ENCODE data around the gene PMVK. TPM values are rescaled to one million over a fixed set of nuclear protein-coding genes. Genes with fewer than 3 reads are reported as not detected.

PMVK gene
- total RNA-seq (2021; fragmentation: NEBNext Ultra II Directional; extraction: Animal tissue kit (Norgen Biotek cat#: 25700)), result 26.5 and 30.5 TPM in 2 replicates
- polyA plus RNA-seq (2011; rRNA removed), result 23.8 and 36.8 TPM in 2 replicates
- polyA plus RNA-seq (2011; cell fraction: cytosol; rRNA removed), result 48.2 TPM
- 27.9 TPM for polyA plus RNA-seq (2011; cell fraction: nucleus; rRNA removed)
- polyA plus RNA-seq (2012, experiment 1 of 2), result 30.7 to 53.6 TPM (median 51.4 TPM) in 4 replicates
- 26.4 TPM for polyA plus RNA-seq (2012, experiment 2 of 2)
- 18.8 TPM for polyA plus RNA-seq (2013, experiment 1 of 2)
- polyA plus RNA-seq (2013, experiment 2 of 2), result 21.2 TPM
- polyA minus RNA-seq (2011; rRNA and poly(A)+ RNA removed), result 11.3 and 12.9 TPM in 2 replicates
- 14.0 TPM for polyA minus RNA-seq (2011; cell fraction: cytosol; rRNA and poly(A)+ RNA removed)
- 8.5 TPM for polyA minus RNA-seq (2011; cell fraction: nucleus; rRNA and poly(A)+ RNA removed)
- long read RNA-seq, experiment 1, transcript PMVK-201 (5 exons, 1,280 nt), result major isoform, 12 of 28 reads
- long read RNA-seq, experiment 1, partial matches to known transcripts, result 11 of 28 reads
- long read RNA-seq, experiment 1, other reads (novel, unspliced or antisense), result 5 of 28 reads
- long read RNA-seq, experiment 2, transcript PMVK-201 (5 exons, 1,280 nt), result major isoform, 119 of 133 reads
- long read RNA-seq, experiment 2, partial matches to known transcripts, result 5 of 133 reads
- long read RNA-seq, experiment 2, other reads (novel, unspliced or antisense), result 9 of 133 reads

DNA sequence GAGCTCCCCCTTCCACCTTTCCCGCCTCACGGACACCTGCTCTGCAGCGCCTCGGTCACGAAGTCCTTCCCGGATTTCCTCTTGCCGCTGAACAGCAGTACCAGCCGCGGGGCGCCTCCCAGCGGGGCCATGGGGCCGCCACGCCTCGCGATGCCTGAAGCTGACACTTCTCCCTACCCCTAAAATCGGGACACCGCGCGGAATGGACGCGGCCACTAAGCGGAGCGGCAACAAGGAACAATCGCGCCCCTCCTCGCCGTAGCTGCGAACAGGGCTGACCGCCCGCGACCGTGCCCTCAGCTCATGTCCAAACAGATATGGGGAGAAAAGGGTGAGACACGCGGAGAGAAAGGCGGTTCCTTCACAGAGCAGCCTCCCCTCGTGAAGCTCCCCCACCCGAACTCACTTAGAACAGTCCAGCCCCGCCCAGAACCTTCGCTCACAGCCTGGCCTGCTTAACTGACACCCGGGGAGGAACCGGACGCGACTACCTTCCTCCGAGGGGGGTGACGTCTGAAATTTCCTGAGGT lies at the start of gene PMVK:
Gene PMVK (minus strand): TSS at position 165 of the 530 bp plus-strand sequence. CDS start 34 bp downstream, at position 131.
- Histone ChIP-seq H2BK15ac (ENCODE audit: low read length) (peak within 1 kb of the TSS; percentile 99), H4K5ac (ENCODE audit: insufficient read length, low read depth, low read length) (peak within 1 kb of the TSS; percentile 99), H3K23ac (ENCODE audit: insufficient read length) (no peak within 1 kb of the TSS), H3K14ac (ENCODE audit: insufficient read length) (no peak within 1 kb of the TSS), H2BK5ac (ENCODE audit: low read depth, low read length) (peak within 1 kb of the TSS; percentile 100), H3K18ac (ENCODE audit: extremely low read depth, low read length) (peak within 1 kb of the TSS; percentile 100), H3K27me3 (replicated peaks in 1 of 4; ENCODE audit: control insufficient read depth in 3 of 4, extremely low read depth in 1 of 4, insufficient read depth in 3 of 4, low read length in 3 of 4) (no peaks in the 10 kb centered on the region), H3K4me1 (replicated peaks in 1 of 4; ENCODE audit: control insufficient read depth in 3 of 4, insufficient read depth in 4 of 4, low read length in 3 of 4) (peaks cover 4 to 9% (median 7%) of the 10 kb centered on the region in 4 experiments; a peak in 6 of 7 replicates), H3K36me3 (ENCODE audit: control insufficient read depth in 2 of 4, insufficient read depth in 4 of 4, low read length in 3 of 4) (no peaks in the 10 kb centered on the region), H3K79me2 (ENCODE audit: control insufficient read depth in 1 of 2, insufficient read depth in 2 of 2, low read length in 2 of 2) (no peaks in the 10 kb centered on the region), H3K9ac (replicated peaks in 1 of 4; ENCODE audit: extremely low read depth in 1 of 4, low read depth in 3 of 4, low read length in 3 of 4) (peak within 1 kb of the TSS; percentile 84 to 99 (median 99)), H2AK5ac (ENCODE audit: low read depth, low read length) (0 out of 2 replicates have a peak within 1 kb of the TSS, but pooled peaks have one; percentile 11), H2BK20ac (ENCODE audit: low read length) (peak within 1 kb of the TSS; percentile 82; the same call in 1 of the 2 replicates), H2BK120ac (replicated peaks; ENCODE audit: low read depth, low read length) (peak within 1 kb of the TSS; percentile 44), H4K8ac (ENCODE audit: extremely low read depth, insufficient read depth, low read length) (peak within 1 kb of the TSS; percentile 98; the same call in 1 of the 2 replicates), H3K27ac (ENCODE audit: low read depth, low read length) (peak within 1 kb of the TSS; percentile 99), H3K9me3 (ENCODE audit: insufficient read depth in 2 of 2, low read depth in 1 of 2, low read length in 1 of 2) (no peaks in the 10 kb centered on the region), H3K4me3 (ENCODE audit: extremely low read depth in 1 of 4, insufficient read depth in 2 of 4, low read depth in 3 of 4, low read length in 4 of 4) (peak within 1 kb of the TSS; percentile 71 to 87 (median 72)), H4K20me1 (replicated peaks in 1 of 2; ENCODE audit: control insufficient read depth in 1 of 2, insufficient read depth in 2 of 2, low read length in 2 of 2) (no peaks in the 10 kb centered on the region), H3K79me1 (ENCODE audit: low read depth, low read length) (no peaks in the 10 kb centered on the region; the same call in 1 of the 2 replicates), H4K91ac (replicated peaks; ENCODE audit: insufficient read length, low read length) (peak within 1 kb of the TSS; percentile 96), H3K56ac (replicated peaks; ENCODE audit: insufficient read length, low read depth, low read length) (peak within 1 kb of the TSS; percentile 81), H2BK12ac (ENCODE audit: low read depth, low read length) (peak within 1 kb of the TSS; percentile 98), H3K4me2 (ENCODE audit: insufficient read depth in 1 of 2, low read depth in 2 of 2, low read length in 2 of 2) (peak within 1 kb of the TSS; percentile 79 to 94), H3K4ac (replicated peaks; ENCODE audit: insufficient read length, low read depth, low read length) (peak within 1 kb of the TSS; percentile 61), H3K23me2 (ENCODE audit: low read depth, low read length) (peaks cover 12% of the 10 kb centered on the region), H2AFZ (ENCODE audit: low read length) (peak within 1 kb of the TSS; percentile 96)
- ChIA-PET CTCF (ENCODE audit: partially characterized antibody) (interaction anchor here (0.7 to 2.5 kb wide), 16 partner anchors 9 to 274 kb away, joined by 3 to 6 read pairs (median 3); partner anchors contain the start of gene PBXIP1), POLR2A (ENCODE audit: partially characterized antibody) (interaction anchor here (0.5 to 2.6 kb wide), 35 partner anchors 9 to 460 kb away, joined by 3 to 22 read pairs (median 4); partner anchors contain the start of genes ADAM15, ADAR, FLAD1 and LENEP)
- peak; percentile 80 to 94 for DNase-seq (ENCODE audit: low read depth in 1 of 2, low spot score in 2 of 2)
- 1% methylated on average over 41 of the region's 45 CpGs; no CpG with 5 or more reads in 1 of the 2 experiments for WGBS, 2 experiments (ENCODE audit: extremely low coverage in 1 of 2, insufficient coverage in 1 of 2, insufficient read length in 1 of 2, insufficient replicate concordance in 2 of 2, low coverage in 1 of 2, low lambda C conversion rate in 2 of 2, missing lambda C conversion rate in 1 of 2)
- no peak for FAIRE-seq
- no peak for TF ChIP-seq RBBP5 (IDR thresholded peaks at IDR 0.05; ENCODE audit: borderline replicate concordance, low read depth, low read length)
- peak in 1 of 2 experiments; percentile 63; a peak in 1 of 3 replicates for TF ChIP-seq POLR2A (IDR thresholded peaks at IDR 0.05; ENCODE audit: control extremely low read depth in 1 of 2, low read depth in 2 of 2, low read length in 2 of 2)
- peak; percentile 79 for TF ChIP-seq POLR2AphosphoS5 (IDR thresholded peaks at IDR 0.05; ENCODE audit: low read depth, low read length)
- TF ChIP-seq KDM4A (IDR thresholded peaks at IDR 0.05; ENCODE audit: low read depth, low read length, severe bottlenecking), result peak; percentile 59
- TF ChIP-seq TBP (IDR thresholded peaks at IDR 0.05; ENCODE audit: low read depth, low read length), result peak; percentile 83
- peak; percentile 7; the same call in 1 of the 2 replicates for TF ChIP-seq CREB1 (IDR thresholded peaks at IDR 0.05)
- TF ChIP-seq SAP30 (IDR thresholded peaks at IDR 0.05; ENCODE audit: insufficient read depth, insufficient replicate concordance, low read length), result no peak
- TF ChIP-seq EZH2 (IDR thresholded peaks at IDR 0.05; ENCODE audit: low read depth, low read length, severe bottlenecking), result no peak
- TF ChIP-seq SIX5 (IDR thresholded peaks at IDR 0.05; ENCODE audit: low read depth, low read length), result peak; percentile 6; the same call in 1 of the 2 replicates
- TF ChIP-seq TEAD4 (IDR thresholded peaks at IDR 0.05; ENCODE audit: low read depth, low read length), result peak; percentile 54; the same call in 1 of the 2 replicates

All from H1 (cell line).